HG03060 (cell line): ENCODE results near the gene NDUFC2.
"Not testable (repeated sequence)": the region's sequence is repeated elsewhere in the genome, so short reads cannot be mapped to it uniquely, and the experiment has no call there.

Source experiments
- ATAC-seq: cut with Tn5 transposase; IDR thresholded peaks from one replicate; pipeline ENCODE4 v1.9.1; 2021; ENCODE audit warnings: low read depth, moderate number of reproducible peaks; ENCODE audit not compliant: unreplicated experiment

NDUFC2 gene

DNA sequence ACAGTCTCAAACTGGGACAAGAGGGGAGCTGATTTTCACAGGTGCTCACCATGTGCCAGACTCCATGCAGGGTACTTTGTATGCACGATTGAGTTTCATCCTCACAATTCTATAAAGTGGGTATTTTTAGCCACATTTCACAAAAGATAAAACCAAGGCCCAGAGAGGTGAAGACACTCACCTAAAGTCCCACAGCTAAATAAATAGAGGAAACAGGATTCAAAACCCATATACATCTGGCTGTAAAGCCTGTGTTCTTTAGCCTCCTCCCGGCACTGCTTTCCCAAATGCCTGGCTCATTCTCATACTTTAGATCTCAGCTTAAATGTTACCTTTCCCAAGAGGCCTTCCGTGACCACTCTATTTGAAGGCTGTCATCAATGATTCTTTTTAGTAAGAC lies 43.3 kb downstream of the NDUFC2 start:
- ATAC-seq, result no peak

DNA sequence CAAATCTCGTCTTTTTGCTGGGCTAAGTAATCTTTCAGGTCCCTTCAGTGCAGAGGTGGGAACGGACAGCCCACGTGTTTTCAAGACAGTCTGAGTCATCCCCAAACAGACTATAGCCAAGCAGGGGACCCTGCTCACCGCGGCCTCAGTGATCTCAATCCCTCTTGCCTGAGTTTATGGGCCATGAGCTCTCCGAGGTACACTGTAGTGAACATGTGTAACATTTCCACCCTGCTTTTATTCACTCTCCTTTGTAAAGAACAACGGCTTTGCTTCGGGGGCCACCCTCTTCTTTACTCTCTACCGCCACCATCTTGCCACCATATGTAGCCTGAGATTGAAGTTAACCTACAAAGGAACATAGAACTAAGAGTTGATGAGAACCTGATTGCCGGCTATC lies 45.0 kb downstream of the NDUFC2 start:
- no peak for ATAC-seq

DNA sequence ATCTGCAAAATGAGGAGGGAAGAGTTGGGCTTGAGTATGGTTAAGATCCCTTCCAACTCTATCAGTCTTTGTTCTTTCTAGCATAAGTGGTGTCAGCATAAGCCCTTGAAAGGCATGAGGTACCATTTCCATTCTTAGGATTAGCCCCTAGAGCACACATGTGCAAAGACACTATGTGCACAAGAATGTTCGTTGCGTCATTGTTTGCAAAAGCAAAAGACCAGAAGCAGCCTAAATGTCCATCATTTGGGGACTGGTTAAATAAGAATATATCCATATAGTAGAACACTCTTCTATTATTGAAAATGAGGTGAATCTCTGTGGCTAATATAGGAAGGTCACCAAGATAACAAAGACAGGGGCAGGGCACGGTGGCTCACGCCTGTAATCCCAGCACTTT lies 46.6 kb downstream of the NDUFC2 start:
- no peak for ATAC-seq

DNA sequence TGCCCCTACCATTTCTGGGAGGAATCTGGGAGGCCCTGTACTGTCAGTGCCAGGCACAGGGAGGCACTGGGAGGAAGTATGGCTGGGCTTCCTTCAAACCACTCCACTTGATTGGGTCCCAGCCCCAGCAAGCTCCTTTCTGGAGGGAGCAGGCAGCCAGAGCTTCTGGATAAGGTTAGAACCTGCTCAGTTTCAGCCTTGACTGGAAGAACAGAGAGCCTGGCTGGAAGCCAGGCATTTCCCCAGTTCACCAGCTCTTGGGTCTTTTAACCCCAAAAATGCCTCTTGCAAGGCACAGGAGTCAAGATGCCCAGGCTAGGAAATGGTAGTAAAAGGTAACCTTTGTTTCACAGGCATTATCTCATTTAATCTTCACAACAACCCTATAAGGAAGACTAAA lies 47.6 kb downstream of the NDUFC2 start:
- no peak for ATAC-seq

DNA sequence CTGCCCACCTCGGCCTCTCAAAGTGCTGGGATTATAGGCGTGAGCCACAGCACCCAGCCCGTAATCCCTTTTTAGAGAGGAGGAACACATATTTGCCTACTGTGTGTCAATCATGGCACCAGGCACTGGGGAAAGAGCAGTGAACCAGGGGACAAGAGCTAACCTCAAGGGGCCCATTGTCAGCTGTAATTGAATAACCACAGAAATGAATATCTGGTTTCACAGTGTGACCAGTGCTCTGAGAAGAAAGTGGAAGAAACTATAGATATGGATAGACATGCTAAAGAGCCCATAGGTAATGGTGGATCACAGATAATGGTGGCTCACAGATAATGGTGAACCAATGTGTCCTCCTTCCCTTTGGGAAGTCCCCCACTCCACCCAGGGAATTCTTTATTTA lies 48.0 kb downstream of the NDUFC2 start:
- ATAC-seq, result peak; percentile 87

DNA sequence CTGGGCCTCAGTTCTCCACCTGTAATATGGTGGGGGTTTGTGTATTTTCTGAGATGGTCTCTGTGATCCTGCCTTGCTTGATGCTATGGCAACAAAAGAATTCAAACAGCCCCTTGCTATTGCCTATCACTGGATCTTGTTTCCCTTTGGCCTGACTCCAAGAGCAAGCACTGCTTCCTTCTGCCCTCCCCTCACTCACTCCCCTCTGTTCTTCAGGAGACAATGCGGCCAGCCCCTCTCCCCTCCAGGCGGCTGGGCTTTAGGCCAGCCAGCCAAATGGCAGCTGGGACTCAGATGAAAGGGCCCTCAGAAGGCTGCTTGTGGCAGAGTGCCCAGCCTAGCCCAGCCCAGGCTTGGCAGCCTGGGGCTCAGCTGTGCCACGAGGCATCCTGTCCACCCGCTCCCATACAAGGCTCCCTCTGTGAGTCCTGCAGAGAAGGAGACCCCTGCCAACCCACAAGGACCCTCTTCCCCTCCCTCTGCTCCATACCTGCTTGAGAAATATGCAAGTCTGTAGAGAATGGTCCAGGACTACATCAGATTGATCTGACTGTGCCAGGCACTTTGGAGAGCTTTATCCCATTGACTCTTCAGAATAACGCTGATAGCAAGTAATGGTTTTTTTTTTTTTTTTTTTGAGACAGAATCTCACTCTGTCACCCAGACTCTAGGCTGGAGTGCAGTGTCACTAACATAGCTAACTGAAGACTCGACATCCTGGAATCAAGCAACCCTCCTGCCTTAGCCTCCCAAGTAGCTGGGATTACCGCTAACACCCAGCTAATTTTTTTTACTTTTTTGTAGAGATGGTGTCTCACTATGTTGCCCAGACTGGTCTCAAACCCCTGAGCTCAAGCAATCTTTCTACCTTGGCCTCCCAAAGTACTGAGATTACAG lies 49.0 kb downstream of the NDUFC2 start:
- no peak for ATAC-seq

DNA sequence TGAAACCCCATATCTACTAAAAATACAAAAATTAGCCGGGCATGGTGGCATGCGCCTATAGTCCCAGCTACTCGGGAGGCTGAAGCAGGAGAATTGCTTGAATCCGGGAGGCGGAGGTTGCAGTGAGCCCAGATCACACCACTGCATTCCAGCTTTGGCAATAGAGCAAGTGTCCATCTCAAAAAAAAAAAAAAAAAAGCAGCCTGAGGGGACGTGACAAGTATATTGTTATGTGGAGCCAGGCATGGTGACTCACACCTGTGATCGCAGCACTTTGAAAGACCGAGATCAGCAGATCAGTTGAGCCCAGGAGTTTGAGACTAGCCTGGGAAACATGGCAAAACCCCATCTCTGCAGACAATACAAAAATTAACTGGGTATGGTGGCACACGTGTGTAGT lies 51.2 kb downstream of the NDUFC2 start:
- ATAC-seq, result not testable (repeated sequence)

DNA sequence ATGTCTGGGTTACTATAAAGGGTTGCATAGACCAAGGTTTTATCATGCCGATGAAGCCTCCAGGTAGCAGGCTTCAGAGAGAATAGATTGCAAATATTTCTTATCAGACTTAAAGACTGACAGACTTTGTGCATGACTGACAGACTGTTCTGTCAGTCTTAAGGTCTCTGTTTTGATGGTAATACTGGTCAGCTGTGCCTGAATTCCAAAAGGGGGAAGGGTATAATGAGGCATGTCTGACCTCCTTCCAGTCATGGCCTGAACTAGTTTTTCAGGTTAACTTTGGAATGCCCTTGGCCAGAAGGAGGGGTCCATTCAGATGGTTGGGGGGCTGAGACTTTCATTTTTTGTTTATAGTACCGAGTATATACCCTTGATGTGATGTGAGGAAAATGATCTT lies 51.9 kb downstream of the NDUFC2 start:
- no peak for ATAC-seq

DNA sequence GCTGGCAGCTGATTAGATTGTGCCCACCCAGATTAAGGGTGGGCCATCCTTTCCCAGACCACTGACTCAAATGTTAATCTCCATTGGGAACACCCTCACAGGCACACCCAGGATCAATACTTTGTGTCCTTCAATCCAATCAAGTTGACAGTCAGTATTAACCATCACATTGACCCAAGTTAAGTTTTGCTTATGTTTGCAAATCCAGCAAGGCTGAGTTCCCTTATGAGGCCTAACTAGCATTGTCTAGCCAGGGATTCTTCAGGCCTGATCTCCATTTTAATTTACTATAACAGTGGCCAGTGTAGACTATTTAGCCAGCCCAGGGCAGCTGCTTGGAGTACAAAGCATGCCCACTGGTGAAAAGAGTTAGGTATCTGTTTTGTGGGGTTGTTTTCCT lies 54.3 kb downstream of the NDUFC2 start:
- ATAC-seq, result no peak

DNA sequence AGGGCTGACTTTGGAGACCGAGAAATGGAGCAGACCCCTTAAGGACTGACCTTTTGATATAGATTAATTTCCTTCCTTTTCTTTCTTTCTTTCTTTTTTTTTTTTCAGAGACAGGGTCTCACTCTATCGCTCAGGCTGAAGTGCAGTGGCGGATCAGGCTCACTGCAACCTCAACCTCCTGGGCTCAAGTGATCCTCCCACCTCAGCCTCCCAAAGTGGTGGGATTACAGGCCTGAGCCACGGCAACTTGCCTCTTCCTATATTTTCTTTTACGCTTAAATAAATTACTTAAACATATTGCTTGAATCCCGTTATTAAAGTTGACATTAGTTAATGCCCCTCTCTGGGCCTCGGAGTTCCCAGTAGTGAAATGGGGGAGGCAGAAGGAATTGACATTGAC lies 56.2 kb downstream of the NDUFC2 start:
- ATAC-seq, result no peak

DNA sequence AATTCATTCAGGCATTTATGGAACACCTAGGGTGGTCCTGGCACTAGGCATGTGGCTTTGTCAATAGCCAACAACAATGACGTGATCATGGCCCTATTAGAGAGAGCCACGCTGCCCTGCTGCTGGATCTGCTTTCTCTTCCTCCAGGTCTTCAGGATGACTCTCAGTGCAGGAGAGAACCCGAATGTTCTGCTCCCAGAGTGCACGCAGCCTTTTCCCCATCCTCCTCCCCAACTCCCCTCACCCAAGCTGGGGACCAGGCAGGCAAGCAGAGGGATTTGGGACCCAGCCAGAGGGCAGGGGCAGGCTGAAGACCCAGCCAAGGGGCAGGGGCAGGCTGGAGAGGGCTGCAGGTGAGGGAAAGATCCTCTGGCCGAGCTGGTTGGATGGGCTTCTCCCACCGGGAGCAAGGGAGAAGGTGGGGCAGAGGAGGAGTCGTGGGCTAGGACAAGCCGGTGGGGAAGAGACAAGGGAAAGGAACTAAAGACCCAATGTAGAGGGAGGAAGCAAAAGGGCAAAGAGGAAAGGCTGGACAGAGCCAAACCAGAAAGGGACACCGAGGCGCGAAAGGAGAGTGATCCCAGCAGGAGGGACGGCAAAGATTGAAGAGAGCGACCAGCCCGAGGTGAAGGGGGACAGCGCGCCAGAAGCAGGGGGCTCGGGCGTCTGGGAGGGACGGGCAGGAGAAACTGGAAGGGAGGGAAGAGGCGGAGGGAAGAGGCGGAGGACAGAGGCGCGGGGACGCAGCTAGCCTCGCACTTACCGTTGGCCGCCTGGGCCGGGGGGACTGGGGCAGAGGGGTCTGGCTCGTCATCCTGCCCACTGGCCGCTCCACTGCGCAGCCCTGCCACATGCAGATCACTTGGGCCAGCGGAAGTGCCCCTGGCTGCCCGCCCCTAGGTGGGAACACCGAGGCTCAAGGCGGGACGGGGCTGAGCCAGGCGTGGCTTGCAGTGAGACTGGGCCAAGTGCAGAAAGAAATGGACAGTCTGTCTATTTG lies 57.0 kb downstream of the NDUFC2 start, which contains the start of gene KCTD14:
Gene KCTD14, minus strand, starts transcription at position 880 of the 1,000 bp plus-strand sequence. Its CDS starts 27 bp downstream, at position 853.
- no peak for ATAC-seq

DNA sequence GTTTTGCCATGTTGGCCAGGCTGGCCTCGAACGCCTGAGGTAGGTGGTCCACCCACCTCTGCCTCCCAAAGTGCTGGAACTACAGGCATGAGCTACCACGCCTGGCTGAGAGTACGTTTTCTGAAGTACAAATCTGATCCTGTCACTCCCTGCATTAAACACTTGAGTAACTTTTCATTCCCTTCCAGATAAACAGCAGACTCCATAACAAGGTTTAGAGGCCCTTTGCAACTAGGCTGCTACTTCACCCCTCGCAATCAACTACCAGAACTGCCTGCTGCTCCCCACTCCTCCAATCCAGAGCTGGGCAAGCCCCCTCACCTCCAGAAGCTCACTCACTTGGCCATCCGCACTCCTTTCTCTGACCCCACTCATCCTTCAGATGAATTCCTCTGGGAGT lies 58.1 kb downstream of the NDUFC2 start:
- no peak for ATAC-seq

DNA sequence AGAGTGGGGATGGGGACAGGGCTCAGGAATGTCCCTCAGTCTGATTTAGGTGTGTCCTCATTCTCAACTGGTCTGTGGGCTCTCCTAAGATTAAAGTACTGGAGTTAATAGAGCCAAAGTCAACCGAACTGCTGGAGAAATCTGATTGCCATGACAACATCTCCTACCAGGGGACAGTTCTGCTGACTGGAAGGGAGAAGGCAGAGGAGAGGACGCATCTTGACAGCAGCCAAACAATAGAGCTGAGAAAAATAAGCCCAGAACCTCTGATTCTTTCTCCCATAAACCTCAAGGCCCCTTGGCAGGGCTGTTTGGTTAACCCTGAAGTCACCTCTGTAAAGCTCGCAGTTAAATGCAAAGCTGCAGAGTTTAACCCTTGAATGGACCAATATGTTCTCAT lies 59.4 kb downstream of the NDUFC2 start:
- ATAC-seq, result no peak

DNA sequence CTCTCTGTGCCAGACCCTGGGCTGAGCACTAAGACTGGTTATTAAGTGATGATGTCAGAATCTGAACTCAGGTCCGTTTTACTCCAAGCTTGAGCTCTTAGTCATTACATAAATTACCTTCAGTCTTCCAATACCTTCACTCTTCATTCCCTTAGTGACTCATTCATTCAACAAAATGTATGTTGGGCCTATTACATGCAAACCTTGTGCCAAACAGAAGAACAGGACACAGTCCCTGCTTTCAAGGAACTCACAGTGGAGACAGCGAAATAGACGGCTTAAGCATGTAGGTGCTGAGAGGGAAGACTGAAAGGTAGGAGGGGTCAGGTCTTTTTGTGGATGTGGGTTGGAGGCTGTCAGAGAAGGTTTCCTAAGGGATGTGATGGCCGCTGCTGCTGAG lies 59.9 kb downstream of the NDUFC2 start:
- ATAC-seq, result no peak
